ENCODE results near the gene KIAA0513. TPM values are rescaled to one million over a fixed set of nuclear protein-coding genes. Genes with fewer than 3 reads are reported as not detected.
A peak's percentile ranks its signal among the peaks of the same experiment; 100 is the strongest.

The KIAA0513 gene
- total and polyA plus RNA-seq, 2 of the 13 experiments (the other 11 are each of a cell fraction or from before 2014, with no cell fraction given): 1.8 TPM

GRCh38 chr16:85018529-85019236 is 8.9 kb upstream of the KIAA0513 start:
- TF ChIP-seq STAT5B (CRISPR knock-in tag; IDR thresholded peaks at IDR 0.05) (no peak), ZNF510 (CRISPR knock-in tag; IDR thresholded peaks at IDR 0.05; ENCODE audit: low read depth) (no peak), ZNF788 (CRISPR knock-in tag; IDR thresholded peaks at IDR 0.05; ENCODE audit: borderline replicate concordance) (no peak), CBX5 (CRISPR knock-in tag; IDR thresholded peaks at IDR 0.05; ENCODE audit: borderline replicate concordance) (no peak), ZNF430 (CRISPR knock-in tag; IDR thresholded peaks at IDR 0.05) (no peak), ZNF530 (CRISPR knock-in tag; IDR thresholded peaks at IDR 0.05; ENCODE audit: low read depth) (no peak), SUZ12 (IDR thresholded peaks at IDR 0.05; ENCODE audit: low read depth, low read length) (no peak), ZNF816 (CRISPR knock-in tag; IDR thresholded peaks at IDR 0.05; ENCODE audit: borderline replicate concordance) (no peak), DPF2 (CRISPR knock-in tag; IDR thresholded peaks at IDR 0.05; ENCODE audit: borderline replicate concordance, low read depth) (no peak), HMG20B (CRISPR knock-in tag; conservative IDR thresholded peaks at IDR 0.05) (no peak), DR1 (CRISPR knock-in tag; IDR thresholded peaks at IDR 0.05) (no peak)
- TF ChIP-seq, protein P1, sequence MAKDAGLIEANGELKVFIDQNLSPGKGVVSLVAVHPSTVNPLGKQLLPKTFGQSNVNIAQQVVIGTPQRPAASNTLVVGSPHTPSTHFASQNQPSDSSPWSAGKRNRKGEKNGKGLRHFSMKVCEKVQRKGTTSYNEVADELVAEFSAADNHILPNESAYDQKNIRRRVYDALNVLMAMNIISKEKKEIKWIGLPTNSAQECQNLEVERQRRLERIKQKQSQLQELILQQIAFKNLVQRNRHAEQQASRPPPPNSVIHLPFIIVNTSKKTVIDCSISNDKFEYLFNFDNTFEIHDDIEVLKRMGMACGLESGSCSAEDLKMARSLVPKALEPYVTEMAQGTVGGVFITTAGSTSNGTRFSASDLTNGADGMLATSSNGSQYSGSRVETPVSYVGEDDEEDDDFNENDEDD (CRISPR knock-in tag; IDR thresholded peaks at IDR 0.05; ENCODE audit: borderline replicate concordance): no peak
- Histone ChIP-seq H3K9ac (ENCODE audit: insufficient read depth, low read depth, low read length) (no peak overlapping the region), H3K27me3 (ENCODE audit: control insufficient read depth in 1 of 2, insufficient read depth in 2 of 2, low read length in 2 of 2) (no peaks in the 10 kb centered on the region; a peak in 2 of 5 replicates), H3K4me1 (ENCODE audit: insufficient read depth, low read length) (peaks cover 34% of the 10 kb centered on the region), H2AFZ (ENCODE audit: low read length) (no peak overlapping the region), H3K27ac (ENCODE audit: extremely low read length, insufficient read depth, low read length) (no peak overlapping the region), H3K79me2 (ENCODE audit: insufficient read depth, low read length) (no peaks in the 10 kb centered on the region), H3K9me3 (ENCODE audit: low read length) (no peaks in the 10 kb centered on the region), H4K20me1 (ENCODE audit: insufficient read depth, low read length) (no peaks in the 10 kb centered on the region), H3K4me3 (replicated peaks in 1 of 3; ENCODE audit: insufficient read depth in 1 of 3, low read depth in 2 of 3, low read length in 3 of 3) (no peak overlapping the region), H3K4me2 (ENCODE audit: low read depth, low read length) (peak overlapping the region; percentile 48), H3K36me3 (replicated peaks in 1 of 2; ENCODE audit: control insufficient read depth in 1 of 2, insufficient read depth in 2 of 2, low read length in 2 of 2) (no peaks in the 10 kb centered on the region)
- BruUV-seq (replicated peaks): no TSS peak
- intact Hi-C loops (cut with micrococcal nuclease; ENCODE audit: unreplicated experiment): no loop called here
- ATAC-seq (no peak), FAIRE-seq (no peak), DNase-seq (ENCODE audit: low spot score) (no peak)
- POLR2A ChIA-PET: no interaction called here
- CTCF ChIA-PET (ENCODE audit: low intra/inter-chr PET ratio, low total read pairs): no interaction called here
- in situ Hi-C loops (cut with HindIII; ENCODE audit: extremely low pct_ligation_motif_present, low pct_unique_long_range_greater_than_20kb): no loop called here
- WGBS (ENCODE audit: low lambda C conversion rate): 39% methylated on average over 19 of the region's 19 CpGs

All from HepG2 (cell line).